CD4-positive, CD25-positive, alpha-beta regulatory T cell (primary cell): ENCODE results near the gene SPATA24. TPM values are rescaled to one million over a fixed set of nuclear protein-coding genes. Genes with fewer than 3 reads are reported as not detected.

Experiments
- ATAC-seq, 2 donors: fragments of 150-1000 bp; cut with Tn5 transposase; one replicate each; pipeline ENCODE4 v1.10.0; 2021; ENCODE audit warnings: low read depth in 2 of 2, moderate number of reproducible peaks in 2 of 2, moderate library complexity in 1 of 2
- DNase-seq, 3 donors: peaks; one replicate each; pipeline versions ENCODE4 v3.0.0 to v3.0.0-alpha.2; 2012 to 2022; ENCODE audit warnings: mixed read lengths in 1 of 3
- H3K27ac ChIP-seq: one replicate; pipeline ENCODE4 v1.7.0; 2013; ENCODE audit warnings: mild to moderate bottlenecking, low read length; ENCODE audit not compliant: insufficient read depth, poor library complexity, severe bottlenecking
- H3K27me3 ChIP-seq: one replicate; pipeline ENCODE4 v1.7.0; 2013; ENCODE audit warnings: low read length; ENCODE audit not compliant: control insufficient read depth, insufficient read depth
- H3K36me3 ChIP-seq: one replicate; pipeline ENCODE4 v1.7.0; 2013; ENCODE audit warnings: mild to moderate bottlenecking, low read length, moderate library complexity; ENCODE audit not compliant: control insufficient read depth, insufficient read depth
- H3K4me1 ChIP-seq: 2 replicates; pipeline ENCODE4 v1.7.0; 2013; ENCODE audit warnings: mild to moderate bottlenecking, low read length; ENCODE audit not compliant: insufficient read depth, control insufficient read depth, poor library complexity, severe bottlenecking
- H3K4me3 ChIP-seq: one replicate; pipeline ENCODE4 v1.7.0; 2013; ENCODE audit warnings: low read depth, mild to moderate bottlenecking, low read length, moderate library complexity
- H3K9me3 ChIP-seq, 2 experiments: 1 replicate in 1 of 2; 2 replicates in 1 of 2; pipeline ENCODE4 v1.7.0; 2013; ENCODE audit warnings: low read length in 2 of 2, mild to moderate bottlenecking in 1 of 2, moderate library complexity in 1 of 2; ENCODE audit not compliant: control insufficient read depth in 2 of 2
- H3K27ac Mint-ChIP-seq, 3 donors: one replicate each; pipeline ENCODE4 v1.8.0; 2020 to 2022; ENCODE audit warnings: mild to moderate bottlenecking in 3 of 3, mixed read lengths in 3 of 3, moderate library complexity in 2 of 3
- H3K27me3 Mint-ChIP-seq: one replicate; pipeline ENCODE4 v1.8.0; 2022; ENCODE audit warnings: mild to moderate bottlenecking, mixed read lengths
- H3K36me3 Mint-ChIP-seq: one replicate; pipeline ENCODE4 v1.8.0; 2020; ENCODE audit warnings: mixed read lengths
- H3K4me1 Mint-ChIP-seq, 4 donors: one replicate each; pipeline ENCODE4 v1.8.0; 2020 to 2022; ENCODE audit warnings: mixed read lengths in 4 of 4, mild to moderate bottlenecking in 1 of 4
- H3K4me3 Mint-ChIP-seq, 4 donors: one replicate each; pipeline ENCODE4 v1.8.0; 2020 to 2022; ENCODE audit warnings: mild to moderate bottlenecking in 4 of 4, mixed read lengths in 4 of 4, moderate library complexity in 3 of 4
- H3K9me3 Mint-ChIP-seq, 7 donors: one replicate each; pipeline ENCODE4 v1.8.0; 2020 to 2022; ENCODE audit warnings: mixed read lengths in 7 of 7, mild to moderate bottlenecking in 3 of 7, moderate library complexity in 2 of 7
- polyA plus RNA-seq, 4 donors: library from polyadenylated mRNA; unstranded; fragments of 300-500 nt; fragmentation: Illumina TruSeq; gene quantifications; one replicate each; pipeline ENCODE4 v1.2.3, GENCODE V29; 2021
- total RNA-seq: library from RNA; stranded (reverse); gene quantifications from one replicate; pipeline ENCODE4 v1.2.3, GENCODE V29; 2022

Gene SPATA24
- total and polyA plus RNA-seq, 5 donors from 2014 or later, result 4.4 to 6.8 (median 5.5) TPM

DNA sequence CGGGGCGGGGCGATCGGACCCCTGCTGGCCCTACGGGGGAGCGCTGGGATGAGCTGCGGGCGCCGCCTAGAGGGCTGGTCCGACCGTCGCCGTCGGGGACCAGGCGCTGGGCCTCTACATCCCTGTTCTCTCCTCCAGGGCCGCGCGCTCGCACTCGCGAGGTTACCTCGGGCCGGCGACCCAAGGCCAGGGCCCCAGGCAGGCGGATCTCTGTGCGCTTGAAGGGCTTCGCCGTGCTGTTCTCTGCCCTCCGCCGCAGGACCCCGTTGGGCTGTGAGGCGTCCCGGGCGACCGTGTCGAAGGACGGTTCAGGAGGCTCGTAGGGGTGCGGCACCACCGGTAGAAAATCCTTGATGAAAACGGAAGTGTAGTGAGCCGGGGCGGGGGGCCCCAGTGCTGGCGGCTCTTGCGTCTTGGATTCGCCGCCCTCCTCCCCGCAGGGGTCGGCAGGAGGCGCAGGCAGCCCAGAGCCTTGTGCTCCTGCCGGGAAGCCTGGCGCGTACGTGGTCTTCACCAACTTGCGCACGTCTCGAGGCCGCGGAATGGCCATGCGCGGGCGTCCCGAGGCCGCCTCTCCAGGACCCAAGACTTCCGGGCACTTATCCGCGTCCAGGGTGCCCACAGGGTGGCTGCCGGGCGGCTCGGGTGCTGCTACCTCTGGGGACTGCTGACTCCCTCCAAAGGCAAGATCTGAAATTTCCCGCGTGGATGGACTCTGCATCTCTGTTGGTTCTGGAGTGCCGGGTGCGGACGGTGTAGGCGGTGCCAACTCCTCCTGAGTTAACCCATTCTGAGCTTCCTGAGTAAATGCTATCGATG is 11.0 kb downstream of the SPATA24 start:
- Histone ChIP-seq H3K27ac (peak overlapping the region; percentile 61), H3K4me1 (peaks cover 53% of the 10 kb centered on the region), H3K36me3 (no peaks in the 10 kb centered on the region), H3K4me3 (peak overlapping the region; percentile 72), H3K9me3 (no peaks in the 10 kb centered on the region), H3K27me3 (no peaks in the 10 kb centered on the region)
- H3K27me3 Mint-ChIP-seq, result peaks cover 4% of the 10 kb centered on the region
- DNase-seq (peak; percentile 70 to 90 (median 72)), ATAC-seq (peak; percentile 73 to 75)
- peaks cover 0 to 2% (median 0%) of the 10 kb centered on the region in 7 donors for H3K9me3 Mint-ChIP-seq
- H3K4me1 Mint-ChIP-seq, result peaks cover 0 to 47% (median 26%) of the 10 kb centered on the region in 4 donors
- H3K36me3 Mint-ChIP-seq, result no peaks in the 10 kb centered on the region
- peak overlapping the region; percentile 90 to 97 (median 93) for H3K4me3 Mint-ChIP-seq
- H3K27ac Mint-ChIP-seq, result peak overlapping the region; percentile 63 to 86 (median 83)

DNA sequence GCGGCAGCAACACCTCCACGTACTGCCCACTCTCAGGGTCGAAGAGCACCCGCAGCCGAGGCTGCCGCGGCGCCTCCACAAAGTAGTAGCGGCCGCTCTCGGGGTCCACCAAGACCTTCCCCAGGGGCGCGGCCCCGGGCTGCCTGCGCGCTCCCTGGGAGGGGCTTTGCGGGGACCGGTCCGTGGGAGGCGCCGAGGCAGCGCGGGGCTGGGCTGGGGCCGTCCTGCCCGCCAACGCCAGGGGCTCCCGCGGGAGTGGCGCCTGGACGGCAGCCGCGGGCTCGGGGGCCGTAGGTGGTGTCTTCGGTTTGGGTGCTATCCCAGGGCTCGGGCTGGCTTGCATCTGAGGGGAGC is 11.6 kb downstream of the SPATA24 start:
- DNase-seq, result no peak
- peak overlapping the region; percentile 61 for H3K27ac ChIP-seq
- peaks cover 53% of the 10 kb centered on the region for H3K4me1 ChIP-seq
- no peaks in the 10 kb centered on the region for H3K27me3 ChIP-seq
- Mint-ChIP-seq H3K4me1 (peaks cover 0 to 47% (median 26%) of the 10 kb centered on the region in 4 donors), H3K36me3 (no peaks in the 10 kb centered on the region), H3K27me3 (peaks cover 4% of the 10 kb centered on the region), H3K9me3 (peaks cover 0 to 2% (median 0%) of the 10 kb centered on the region in 7 donors), H3K4me3 (peak overlapping the region; percentile 90 to 97 (median 93)), H3K27ac (peak overlapping the region in 2 of 3 donors; percentile 83 to 89)
- ATAC-seq, result peak in 1 of 2 donors; percentile 16
- no peaks in the 10 kb centered on the region for H3K36me3 ChIP-seq
- H3K4me3 ChIP-seq, result no peak overlapping the region
- H3K9me3 ChIP-seq, result no peaks in the 10 kb centered on the region

- H3K27me3 ChIP-seq, result no peaks in the 10 kb centered on the region
Observed at GRCh38 chr5:139391570-139392323, 12.1 kb downstream of the SPATA24 start.

DNA sequence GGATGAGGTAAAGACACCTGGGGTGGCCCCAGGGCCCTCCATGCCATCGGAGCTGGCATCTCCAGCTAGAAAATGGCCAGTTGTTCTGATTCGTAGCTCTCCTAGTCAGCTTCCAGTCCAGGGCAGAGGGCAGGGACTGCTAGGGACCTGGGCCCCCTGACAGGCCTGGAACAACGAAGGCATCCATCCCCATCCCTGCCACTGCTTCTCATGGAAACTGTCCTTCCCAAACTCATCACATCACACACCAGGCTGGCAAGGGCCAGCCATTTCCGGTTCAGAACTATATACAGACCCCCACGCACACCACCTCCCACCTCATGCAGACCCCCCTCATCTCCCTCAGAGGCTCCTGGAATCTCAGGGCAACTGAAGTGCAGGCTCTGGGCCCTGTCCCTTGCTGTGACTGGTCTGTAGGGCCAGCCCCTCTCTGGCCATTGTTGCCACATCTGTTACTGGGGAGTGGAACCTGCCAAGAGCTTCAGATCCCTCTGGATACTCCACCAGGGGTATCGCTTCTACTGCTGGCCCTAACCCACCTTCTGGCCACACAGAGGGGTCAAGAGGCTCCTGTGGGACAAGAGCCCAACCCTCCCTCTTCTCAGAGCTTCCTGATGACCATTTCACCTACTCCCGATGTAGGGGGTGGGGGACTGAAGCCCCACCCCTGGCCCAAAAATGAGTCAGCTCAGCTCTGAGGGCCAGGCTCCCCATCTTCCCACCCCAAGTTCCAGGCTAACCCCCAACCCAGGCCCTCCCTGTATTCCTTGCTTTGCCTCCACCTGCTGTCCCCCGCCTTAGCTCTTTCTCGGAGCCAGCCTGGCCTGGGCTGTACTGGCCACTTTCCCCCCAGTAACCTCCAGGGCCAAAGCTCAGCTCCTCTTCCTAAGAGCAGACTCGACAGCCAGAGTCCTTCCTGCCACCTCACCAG is 13.0 kb downstream of the SPATA24 start:
- peak overlapping the region; percentile 84 to 95 (median 89) for H3K27ac Mint-ChIP-seq
- ATAC-seq, result no peak
- H3K4me3 Mint-ChIP-seq, result peak overlapping the region; percentile 83 to 95 (median 92)
- no peak for DNase-seq
- H3K36me3 Mint-ChIP-seq, result no peaks in the 10 kb centered on the region
- Histone ChIP-seq H3K36me3 (no peaks in the 10 kb centered on the region), H3K27me3 (no peaks in the 10 kb centered on the region), H3K4me1 (peaks cover 53% of the 10 kb centered on the region), H3K27ac (peak overlapping the region; percentile 65), H3K4me3 (peak overlapping the region; percentile 7), H3K9me3 (no peaks in the 10 kb centered on the region)
- H3K27me3 Mint-ChIP-seq, result no peaks in the 10 kb centered on the region
- H3K9me3 Mint-ChIP-seq, result peaks cover 0 to 1% (median 0%) of the 10 kb centered on the region in 7 donors
- H3K4me1 Mint-ChIP-seq, result peaks cover 0 to 52% (median 22%) of the 10 kb centered on the region in 4 donors

More at GRCh38 chr5:139391570-139392323, 12.1 kb downstream of the SPATA24 start:
- DNase-seq, result peak in 1 of 3 donors; percentile 72
- Mint-ChIP-seq H3K27ac (peak overlapping the region; percentile 84 to 95 (median 89)), H3K36me3 (no peaks in the 10 kb centered on the region), H3K4me3 (peak overlapping the region; percentile 83 to 95 (median 92)), H3K4me1 (peaks cover 0 to 47% (median 22%) of the 10 kb centered on the region in 4 donors), H3K27me3 (no peaks in the 10 kb centered on the region), H3K9me3 (peaks cover 0 to 2% (median 0%) of the 10 kb centered on the region in 7 donors)
- Histone ChIP-seq H3K36me3 (no peaks in the 10 kb centered on the region), H3K27ac (peak overlapping the region; percentile 61), H3K4me1 (peaks cover 53% of the 10 kb centered on the region), H3K9me3 (no peaks in the 10 kb centered on the region), H3K4me3 (no peak overlapping the region)
- no peak for ATAC-seq

- ATAC-seq, result peak; percentile 43 to 56
- Mint-ChIP-seq H3K9me3 (peaks cover 0 to 1% (median 0%) of the 10 kb centered on the region in 7 donors), H3K36me3 (no peaks in the 10 kb centered on the region), H3K27ac (peak within 1 kb of the TSS; percentile 60 to 88 (median 85)), H3K27me3 (no peaks in the 10 kb centered on the region), H3K4me1 (peaks cover 0 to 61% (median 30%) of the 10 kb centered on the region in 4 donors), H3K4me3 (peak within 1 kb of the TSS; percentile 41 to 95 (median 66))
- Histone ChIP-seq H3K36me3 (no peaks in the 10 kb centered on the region), H3K4me3 (peak within 1 kb of the TSS; percentile 7), H3K27ac (peak within 1 kb of the TSS; percentile 65), H3K4me1 (peaks cover 56% of the 10 kb centered on the region), H3K27me3 (no peaks in the 10 kb centered on the region), H3K9me3 (no peaks in the 10 kb centered on the region)
- peak in 2 of 3 donors; percentile 71 to 87 for DNase-seq
Observed at GRCh38 chr5:139389701-139390638, 13.9 kb downstream of the SPATA24 start, which contains the start of gene MZB1. MZB1 (minus strand) TSS chr5:139389913; CDS start chr5:139389856, 57 bp downstream.

- ATAC-seq (no peak), DNase-seq (peak in 1 of 3 donors; percentile 28)
- Histone ChIP-seq H3K27me3 (no peaks in the 10 kb centered on the region), H3K27ac (no peak overlapping the region), H3K4me3 (no peak overlapping the region), H3K4me1 (peaks cover 51% of the 10 kb centered on the region), H3K9me3 (no peaks in the 10 kb centered on the region), H3K36me3 (no peaks in the 10 kb centered on the region)
- no peaks in the 10 kb centered on the region for H3K27me3 Mint-ChIP-seq
- peaks cover 0 to 73% (median 40%) of the 10 kb centered on the region in 4 donors for H3K4me1 Mint-ChIP-seq
- no peaks in the 10 kb centered on the region for H3K36me3 Mint-ChIP-seq
- H3K9me3 Mint-ChIP-seq, result peaks cover 0 to 1% (median 0%) of the 10 kb centered on the region in 7 donors
- peak overlapping the region in 1 of 3 donors; percentile 32 for H3K27ac Mint-ChIP-seq
- peak overlapping the region in 2 of 4 donors; percentile 27 to 49 for H3K4me3 Mint-ChIP-seq
Observed at GRCh38 chr5:139388198-139388821, 15.6 kb downstream of the SPATA24 start.
